NB4 (cell line): ENCODE data around the gene CERS2.
A peak's percentile ranks its signal among the peaks of the same experiment; 100 is the strongest.

ENCODE experiments used
- DNase-seq: peaks from one replicate; pipeline ENCODE4 v3.0.0; 2010; ENCODE audit warnings: low read depth
- H3K4me3 ChIP-seq: one replicate; pipeline ENCODE4 v1.5.1; 2011; ENCODE audit warnings: mild to moderate bottlenecking, low read depth, low read length, moderate library complexity
- MYC ChIP-seq: IDR thresholded peaks from 2 replicates; pipeline ENCODE4 v1.6.1; 2011; ENCODE audit warnings: low read depth, low read length
- POLR2A ChIP-seq: IDR thresholded peaks from 2 replicates; pipeline ENCODE4 v1.6.1; 2011; ENCODE audit warnings: mild to moderate bottlenecking; ENCODE audit not compliant: insufficient read length; ENCODE audit errors: extremely low read depth
- TF ChIP-seq, protein P1 (sequence below): IDR thresholded peaks from 2 replicates; pipeline ENCODE4 v1.6.1; 2011; ENCODE audit warnings: low read depth, low read length
- TF ChIP-seq, protein P2 (sequence below): IDR thresholded peaks from one replicate; pipeline ENCODE4 v1.5.1; 2012; ENCODE audit warnings: low read depth, low read length

CERS2 gene, protein sequence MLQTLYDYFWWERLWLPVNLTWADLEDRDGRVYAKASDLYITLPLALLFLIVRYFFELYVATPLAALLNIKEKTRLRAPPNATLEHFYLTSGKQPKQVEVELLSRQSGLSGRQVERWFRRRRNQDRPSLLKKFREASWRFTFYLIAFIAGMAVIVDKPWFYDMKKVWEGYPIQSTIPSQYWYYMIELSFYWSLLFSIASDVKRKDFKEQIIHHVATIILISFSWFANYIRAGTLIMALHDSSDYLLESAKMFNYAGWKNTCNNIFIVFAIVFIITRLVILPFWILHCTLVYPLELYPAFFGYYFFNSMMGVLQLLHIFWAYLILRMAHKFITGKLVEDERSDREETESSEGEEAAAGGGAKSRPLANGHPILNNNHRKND

DNA sequence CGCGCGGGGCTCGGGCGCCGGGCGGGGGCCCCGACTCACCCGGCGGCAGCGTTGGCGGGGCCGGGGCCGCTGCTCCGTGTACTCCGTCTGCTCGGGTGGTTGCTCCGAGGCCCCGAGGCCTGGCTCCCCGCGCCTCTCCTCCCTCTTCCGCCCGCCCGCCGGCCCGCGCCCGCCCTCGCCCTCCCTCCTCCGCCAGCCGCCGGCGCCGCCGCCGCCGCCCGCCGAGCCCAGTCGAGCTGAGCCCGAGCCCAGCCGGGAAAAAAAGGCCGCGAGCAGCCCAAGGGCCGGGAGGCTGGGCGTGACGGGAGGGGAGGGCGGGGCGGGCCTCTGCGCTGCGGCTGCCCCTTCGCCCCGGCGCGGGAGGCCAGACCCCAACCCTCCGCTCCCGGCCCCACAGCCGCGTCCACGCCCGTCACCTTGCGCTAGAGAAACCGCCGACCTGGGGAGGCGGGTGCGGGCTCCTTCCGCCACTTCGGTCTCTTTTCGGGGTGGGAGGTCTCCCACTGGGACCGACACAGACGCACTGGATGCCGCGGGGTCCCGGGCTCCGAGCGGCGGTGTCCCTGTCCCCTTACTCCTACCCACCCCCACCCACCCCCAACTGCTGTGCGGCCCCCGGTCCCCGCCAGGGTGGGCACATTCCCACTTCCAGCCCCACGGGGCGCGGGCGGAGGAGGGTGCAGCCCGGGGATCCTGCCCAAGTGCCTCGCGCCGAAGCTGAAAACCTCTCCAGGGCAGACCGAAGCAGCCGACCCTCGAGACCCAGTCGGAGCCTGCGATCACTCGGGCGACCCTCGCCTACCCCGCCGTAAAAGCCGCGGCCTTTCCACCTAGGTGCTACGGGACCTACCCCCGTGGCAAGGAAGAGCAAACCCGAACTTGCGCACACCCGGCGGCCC, at the start of gene CERS2:
CERS2 (minus strand) TSS at position 256 of the 899 bp plus-strand sequence. CDS start 5,745 bp downstream, outside the sequence.
- TF ChIP-seq, protein P1, sequence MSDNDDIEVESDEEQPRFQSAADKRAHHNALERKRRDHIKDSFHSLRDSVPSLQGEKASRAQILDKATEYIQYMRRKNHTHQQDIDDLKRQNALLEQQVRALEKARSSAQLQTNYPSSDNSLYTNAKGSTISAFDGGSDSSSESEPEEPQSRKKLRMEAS = no peak
- TF ChIP-seq POLR2A = peak; percentile 40
- DNase-seq = peak; percentile 85
- peak within 1 kb of the TSS; percentile 93 for H3K4me3 ChIP-seq

GRCh38 chr1:151013518-151013917, 38.9 kb upstream of the CERS2 start:
- no peak for DNase-seq
- TF ChIP-seq MYC = no peak
- no peak for TF ChIP-seq POLR2A
- TF ChIP-seq, protein P1 = no peak
- TF ChIP-seq, protein P2, sequence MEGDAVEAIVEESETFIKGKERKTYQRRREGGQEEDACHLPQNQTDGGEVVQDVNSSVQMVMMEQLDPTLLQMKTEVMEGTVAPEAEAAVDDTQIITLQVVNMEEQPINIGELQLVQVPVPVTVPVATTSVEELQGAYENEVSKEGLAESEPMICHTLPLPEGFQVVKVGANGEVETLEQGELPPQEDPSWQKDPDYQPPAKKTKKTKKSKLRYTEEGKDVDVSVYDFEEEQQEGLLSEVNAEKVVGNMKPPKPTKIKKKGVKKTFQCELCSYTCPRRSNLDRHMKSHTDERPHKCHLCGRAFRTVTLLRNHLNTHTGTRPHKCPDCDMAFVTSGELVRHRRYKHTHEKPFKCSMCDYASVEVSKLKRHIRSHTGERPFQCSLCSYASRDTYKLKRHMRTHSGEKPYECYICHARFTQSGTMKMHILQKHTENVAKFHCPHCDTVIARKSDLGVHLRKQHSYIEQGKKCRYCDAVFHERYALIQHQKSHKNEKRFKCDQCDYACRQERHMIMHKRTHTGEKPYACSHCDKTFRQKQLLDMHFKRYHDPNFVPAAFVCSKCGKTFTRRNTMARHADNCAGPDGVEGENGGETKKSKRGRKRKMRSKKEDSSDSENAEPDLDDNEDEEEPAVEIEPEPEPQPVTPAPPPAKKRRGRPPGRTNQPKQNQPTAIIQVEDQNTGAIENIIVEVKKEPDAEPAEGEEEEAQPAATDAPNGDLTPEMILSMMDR = no peak
- H3K4me3 ChIP-seq = no peak overlapping the region

GRCh38 chr1:151012684-151013471, 38.2 kb upstream of the CERS2 start:
- no peak for DNase-seq
- TF ChIP-seq MYC (no peak), POLR2A (no peak)
- TF ChIP-seq, protein P2 = no peak
- TF ChIP-seq, protein P1 = no peak
- no peak overlapping the region for H3K4me3 ChIP-seq

GRCh38 chr1:151011154-151011850, 36.7 kb upstream of the CERS2 start:
- no peak for TF ChIP-seq MYC
- TF ChIP-seq, protein P1 = no peak
- TF ChIP-seq, protein P2 = no peak
- peak; percentile 23 for DNase-seq
- H3K4me3 ChIP-seq = no peak overlapping the region

GRCh38 chr1:151010346-151010726, 35.7 kb upstream of the CERS2 start:
- TF ChIP-seq, protein P2 = no peak
- TF ChIP-seq MYC (no peak), POLR2A (no peak)
- TF ChIP-seq, protein P1 = no peak
- no peak overlapping the region for H3K4me3 ChIP-seq
- no peak for DNase-seq
